DOHH2 (cell line): ENCODE data around the gene RFTN2.

Experiments used
- H3F3A ChIP-seq: fragments of 200-600 bp; sonication (generic), shearing (Covaris generic); 2 replicates; pipeline ENCODE4 v1.6.0; 2016; ENCODE audit warnings: antibody characterized with exemption, mild to moderate bottlenecking; ENCODE audit not compliant: control insufficient read depth, insufficient read depth
- H3K27ac ChIP-seq: fragments of 200-600 bp; sonication (generic); 2 replicates; pipeline ENCODE4 v1.5.1; 2014; ENCODE audit warnings: low read depth, mild to moderate bottlenecking, low read length, moderate library complexity
- H3K27me3 ChIP-seq: fragments of 200-600 bp; sonication (generic); 2 replicates; pipeline ENCODE4 v1.6.1; 2014; ENCODE audit warnings: mild to moderate bottlenecking, low read length, mixed read lengths; ENCODE audit not compliant: control insufficient read depth
- H3K36me3 ChIP-seq: fragments of 200-600 bp; sonication (generic); 2 replicates; pipeline ENCODE4 v1.6.1; 2014; ENCODE audit warnings: mild to moderate bottlenecking, low read length, moderate library complexity, mixed read lengths; ENCODE audit not compliant: control insufficient read depth
- H3K4me1 ChIP-seq: fragments of 200-600 bp; sonication (generic); 2 replicates; pipeline ENCODE4 v1.6.1; 2014; ENCODE audit warnings: mild to moderate bottlenecking, low read length, mixed read lengths; ENCODE audit not compliant: control insufficient read depth
- H3K4me2 ChIP-seq: fragments of 200-600 bp; sonication (generic); 2 replicates; pipeline ENCODE4 v1.6.0; 2014; ENCODE audit warnings: mild to moderate bottlenecking, low read length, moderate library complexity
- H3K4me3 ChIP-seq: fragments of 200-600 bp; sonication (generic); 2 replicates; pipeline ENCODE4 v1.5.1; 2014; ENCODE audit warnings: mild to moderate bottlenecking, low read length, mixed read lengths
- H3K79me2 ChIP-seq: fragments of 200-600 bp; sonication (generic); 2 replicates; pipeline ENCODE4 v1.6.1; 2014; ENCODE audit warnings: mild to moderate bottlenecking, low read length, mixed read lengths; ENCODE audit not compliant: control insufficient read depth
- H3K9me2 ChIP-seq: fragments of 200-600 bp; sonication (generic); replicated peaks from 2 replicates; pipeline ENCODE4 v1.6.1; 2014; ENCODE audit warnings: mild to moderate bottlenecking, low read length, mixed read lengths; ENCODE audit not compliant: control insufficient read depth
- H3K9me3 ChIP-seq: fragments of 200-600 bp; sonication (generic); 2 replicates; pipeline ENCODE4 v1.6.1; 2014; ENCODE audit warnings: antibody characterized with exemption, low read length, mixed read lengths; ENCODE audit not compliant: control insufficient read depth, insufficient read depth
- H4K20me1 ChIP-seq: fragments of 200-600 bp; sonication (generic); 2 replicates; pipeline ENCODE4 v1.6.0; 2014; ENCODE audit warnings: low read depth, mild to moderate bottlenecking, antibody characterized with exemption, low read length, moderate library complexity; ENCODE audit not compliant: control insufficient read depth, insufficient read depth
- CTCF ChIP-seq: fragments of 200-600 bp; sonication (generic); IDR thresholded peaks from one replicate; pipeline ENCODE4 v1.5.1; 2014; ENCODE audit warnings: antibody characterized with exemption, mild to moderate bottlenecking, low read depth, low read length; ENCODE audit not compliant: poor library complexity, severe bottlenecking
- EZH2phosphoT487 ChIP-seq: fragments of 200-600 bp; sonication (generic); IDR thresholded peaks from 2 replicates; pipeline ENCODE4 v1.6.1; 2017; ENCODE audit warnings: borderline replicate concordance, mild to moderate bottlenecking, antibody characterized with exemption, low read length, moderate library complexity, mixed read lengths

Gene RFTN2

GRCh38 chr2:197672371-197672893 is 3.0 kb downstream of the RFTN2 start:
- peaks cover 15% of the 10 kb centered on the region for H3K27me3 ChIP-seq
- H3K4me1 ChIP-seq: no peaks in the 10 kb centered on the region
- no peaks in the 10 kb centered on the region for H3K9me2 ChIP-seq
- no peaks in the 10 kb centered on the region for H3K9me3 ChIP-seq
- TF ChIP-seq CTCF (no peak), EZH2phosphoT487 (no peak)
- no peaks in the 10 kb centered on the region for H3K36me3 ChIP-seq
- H3K4me2 ChIP-seq: no peak overlapping the region
- H3K79me2 ChIP-seq: no peaks in the 10 kb centered on the region
- no peak overlapping the region for H3K27ac ChIP-seq
- no peaks in the 10 kb centered on the region for H3F3A ChIP-seq
- no peaks in the 10 kb centered on the region for H4K20me1 ChIP-seq
- no peak overlapping the region for H3K4me3 ChIP-seq

- Histone ChIP-seq H3K27me3 (peaks cover 11% of the 10 kb centered on the region; the same call in 1 of the 2 replicates), H3K4me3 (no peak overlapping the region), H3K9me3 (0 out of 2 replicates have a peak, but pooled peaks cover 5% of the 10 kb centered on the region), H3K4me2 (no peak overlapping the region), H3K9me2 (no peaks in the 10 kb centered on the region), H3K27ac (no peak overlapping the region), H3K4me1 (peaks cover 3% of the 10 kb centered on the region; the same call in 1 of the 2 replicates), H3K79me2 (no peaks in the 10 kb centered on the region), H4K20me1 (no peaks in the 10 kb centered on the region), H3K36me3 (no peaks in the 10 kb centered on the region), H3F3A (no peaks in the 10 kb centered on the region)
- TF ChIP-seq EZH2phosphoT487: no peak
- no peak for TF ChIP-seq CTCF
Measured at GRCh38 chr2:197669077-197669476, 6.3 kb downstream of the RFTN2 start.

GRCh38 chr2:197668296-197668695 is 7.1 kb downstream of the RFTN2 start:
- Histone ChIP-seq H3K9me3 (0 out of 2 replicates have a peak, but pooled peaks cover 5% of the 10 kb centered on the region), H3K4me1 (peaks cover 3% of the 10 kb centered on the region; the same call in 1 of the 2 replicates), H3K4me2 (no peak overlapping the region), H3K9me2 (no peaks in the 10 kb centered on the region), H3K36me3 (no peaks in the 10 kb centered on the region), H3F3A (no peaks in the 10 kb centered on the region), H3K4me3 (no peak overlapping the region), H3K27ac (no peak overlapping the region), H3K27me3 (peaks cover 8% of the 10 kb centered on the region; the same call in 1 of the 2 replicates), H4K20me1 (no peaks in the 10 kb centered on the region), H3K79me2 (no peaks in the 10 kb centered on the region)
- TF ChIP-seq EZH2phosphoT487: no peak
- no peak for TF ChIP-seq CTCF
